ENCODE results near the gene EPB41L4A.

DNA sequence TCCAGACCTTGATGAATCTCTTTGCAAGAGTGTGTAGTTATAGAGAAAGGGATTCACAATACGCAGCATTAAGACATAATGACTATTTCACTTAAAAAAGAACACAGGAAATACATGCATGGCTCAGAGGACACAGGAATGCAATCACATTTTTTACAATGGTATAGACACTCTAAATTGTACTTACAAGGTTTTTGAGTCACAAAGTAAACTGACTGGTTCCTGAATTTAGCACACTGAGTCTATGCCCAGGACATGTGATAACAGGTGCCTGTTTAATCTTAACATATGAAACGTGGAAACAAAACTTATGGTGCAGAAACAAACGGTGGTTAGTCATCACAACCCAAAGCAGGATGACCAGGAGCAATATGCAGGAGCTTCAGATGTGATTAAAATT lies 6.7 kb downstream of the EPB41L4A start:
- TF ChIP-seq POLR2AphosphoS5 (IDR thresholded peaks at IDR 0.05; ENCODE audit: insufficient read depth in 1 of 2, low read depth in 1 of 2) (peak in 1 of 2 donors; percentile 59), POLR2A (IDR thresholded peaks at IDR 0.05) (no peak)
- TF ChIP-seq, protein P1, sequence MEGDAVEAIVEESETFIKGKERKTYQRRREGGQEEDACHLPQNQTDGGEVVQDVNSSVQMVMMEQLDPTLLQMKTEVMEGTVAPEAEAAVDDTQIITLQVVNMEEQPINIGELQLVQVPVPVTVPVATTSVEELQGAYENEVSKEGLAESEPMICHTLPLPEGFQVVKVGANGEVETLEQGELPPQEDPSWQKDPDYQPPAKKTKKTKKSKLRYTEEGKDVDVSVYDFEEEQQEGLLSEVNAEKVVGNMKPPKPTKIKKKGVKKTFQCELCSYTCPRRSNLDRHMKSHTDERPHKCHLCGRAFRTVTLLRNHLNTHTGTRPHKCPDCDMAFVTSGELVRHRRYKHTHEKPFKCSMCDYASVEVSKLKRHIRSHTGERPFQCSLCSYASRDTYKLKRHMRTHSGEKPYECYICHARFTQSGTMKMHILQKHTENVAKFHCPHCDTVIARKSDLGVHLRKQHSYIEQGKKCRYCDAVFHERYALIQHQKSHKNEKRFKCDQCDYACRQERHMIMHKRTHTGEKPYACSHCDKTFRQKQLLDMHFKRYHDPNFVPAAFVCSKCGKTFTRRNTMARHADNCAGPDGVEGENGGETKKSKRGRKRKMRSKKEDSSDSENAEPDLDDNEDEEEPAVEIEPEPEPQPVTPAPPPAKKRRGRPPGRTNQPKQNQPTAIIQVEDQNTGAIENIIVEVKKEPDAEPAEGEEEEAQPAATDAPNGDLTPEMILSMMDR (IDR thresholded peaks at IDR 0.05): no peak
